Measurements from ENCODE around the gene GPR83.

Gene GPR83

DNA sequence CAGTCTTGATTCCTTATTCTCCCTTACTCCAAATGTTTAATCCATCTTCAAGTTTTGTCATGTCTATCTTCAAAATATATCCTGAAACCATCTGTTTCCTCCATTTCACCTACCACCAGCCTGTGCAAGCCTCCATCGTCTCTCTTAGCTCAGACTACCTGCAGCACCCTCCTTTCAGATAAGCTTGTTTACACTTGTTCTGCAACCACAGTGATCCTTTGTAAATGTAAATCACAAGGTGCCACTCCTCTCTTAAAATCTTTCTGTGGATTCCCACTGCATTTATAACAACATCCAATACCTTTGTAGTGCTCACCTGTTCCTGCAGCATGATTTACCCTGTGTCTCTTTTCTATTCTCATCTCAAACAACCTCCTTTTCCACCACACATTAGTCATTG lies 31.8 kb upstream of the GPR83 start:
- TF ChIP-seq, protein P1, sequence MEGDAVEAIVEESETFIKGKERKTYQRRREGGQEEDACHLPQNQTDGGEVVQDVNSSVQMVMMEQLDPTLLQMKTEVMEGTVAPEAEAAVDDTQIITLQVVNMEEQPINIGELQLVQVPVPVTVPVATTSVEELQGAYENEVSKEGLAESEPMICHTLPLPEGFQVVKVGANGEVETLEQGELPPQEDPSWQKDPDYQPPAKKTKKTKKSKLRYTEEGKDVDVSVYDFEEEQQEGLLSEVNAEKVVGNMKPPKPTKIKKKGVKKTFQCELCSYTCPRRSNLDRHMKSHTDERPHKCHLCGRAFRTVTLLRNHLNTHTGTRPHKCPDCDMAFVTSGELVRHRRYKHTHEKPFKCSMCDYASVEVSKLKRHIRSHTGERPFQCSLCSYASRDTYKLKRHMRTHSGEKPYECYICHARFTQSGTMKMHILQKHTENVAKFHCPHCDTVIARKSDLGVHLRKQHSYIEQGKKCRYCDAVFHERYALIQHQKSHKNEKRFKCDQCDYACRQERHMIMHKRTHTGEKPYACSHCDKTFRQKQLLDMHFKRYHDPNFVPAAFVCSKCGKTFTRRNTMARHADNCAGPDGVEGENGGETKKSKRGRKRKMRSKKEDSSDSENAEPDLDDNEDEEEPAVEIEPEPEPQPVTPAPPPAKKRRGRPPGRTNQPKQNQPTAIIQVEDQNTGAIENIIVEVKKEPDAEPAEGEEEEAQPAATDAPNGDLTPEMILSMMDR (IDR thresholded peaks at IDR 0.05; ENCODE audit: low read depth, low read length) = no peak
- no peak for DNase-seq (ENCODE audit: low read depth, low spot score)
- in situ Hi-C loops (cut with HindIII; ENCODE audit: low sequenced_read_pairs) = no loop called here
- no peak overlapping the region for H3K4me3 ChIP-seq (ENCODE audit: low read depth, low read length)

DNA sequence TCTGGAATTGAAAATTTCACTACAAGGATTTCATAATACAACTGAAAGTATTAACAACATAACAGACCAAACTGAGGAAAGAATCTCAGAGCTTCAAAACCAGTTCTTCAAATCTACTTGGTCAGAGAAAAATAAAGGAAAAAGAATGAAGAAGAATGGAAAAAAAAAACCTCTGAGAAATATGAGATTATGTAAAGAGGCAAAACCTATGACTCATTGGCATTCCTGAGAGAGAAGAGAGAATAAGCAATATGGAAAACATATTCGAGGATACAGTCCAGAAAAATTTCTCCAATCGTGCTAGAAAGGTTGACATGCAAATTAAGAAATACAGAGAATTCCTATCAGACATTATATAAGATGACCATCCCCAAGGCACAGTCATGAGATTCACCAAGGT lies 23.4 kb upstream of the GPR83 start:
- TF ChIP-seq, protein P1 (IDR thresholded peaks at IDR 0.05; ENCODE audit: low read depth, low read length) = no peak

DNA sequence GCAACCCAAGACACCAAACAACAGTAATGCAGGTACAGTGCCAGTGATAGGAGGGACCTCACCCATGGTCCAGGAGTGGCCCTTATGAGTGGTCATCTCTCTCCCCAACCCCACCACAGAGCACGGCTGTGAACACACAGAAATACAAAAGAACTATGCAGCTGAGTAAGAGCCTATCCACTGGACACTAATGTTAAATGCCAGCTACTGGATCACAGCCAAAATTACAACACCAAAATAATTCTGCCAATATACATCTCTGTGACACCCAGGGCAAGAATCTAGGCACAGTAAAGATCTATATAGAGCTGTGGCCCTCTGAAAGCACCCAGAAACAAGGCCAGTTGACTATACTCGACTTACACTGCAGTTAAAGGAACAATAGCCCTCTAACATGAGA lies 22.8 kb upstream of the GPR83 start:
- H3K4me3 ChIP-seq (ENCODE audit: low read depth, low read length) = no peak overlapping the region
- in situ Hi-C loops (cut with HindIII; ENCODE audit: low sequenced_read_pairs) = no loop called here
- DNase-seq (ENCODE audit: low read depth, low spot score) = no peak
- TF ChIP-seq, protein P1 (IDR thresholded peaks at IDR 0.05; ENCODE audit: low read depth, low read length) = no peak

More for the DNA sequence above, 23.4 kb upstream of the GPR83 start:
- no peak overlapping the region for H3K4me3 ChIP-seq (ENCODE audit: low read depth, low read length)
- in situ Hi-C loops (cut with HindIII; ENCODE audit: low sequenced_read_pairs) = no loop called here
- DNase-seq (ENCODE audit: low read depth, low spot score) = peak; percentile 5

DNA sequence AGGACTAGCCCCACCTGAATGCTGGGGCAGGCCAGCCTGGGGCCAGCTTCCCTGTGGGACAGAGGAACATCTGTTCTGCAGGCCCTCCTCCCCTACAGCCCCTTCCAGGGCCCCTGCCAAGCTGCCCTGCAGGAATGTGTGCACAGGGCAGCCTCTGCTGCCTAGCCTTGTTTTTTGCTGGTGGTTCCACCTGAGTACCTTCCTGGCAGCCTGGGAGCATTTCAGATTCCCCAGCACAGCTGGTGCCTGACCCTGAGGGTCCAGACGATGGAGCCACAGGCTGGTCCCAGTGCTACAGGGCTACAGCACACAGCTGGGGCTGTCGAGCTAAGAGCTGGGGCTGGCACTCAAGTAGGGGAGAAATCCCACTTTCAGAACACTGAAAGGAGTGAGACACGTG lies 22.3 kb upstream of the GPR83 start:
- H3K4me3 ChIP-seq (ENCODE audit: low read depth, low read length) = no peak overlapping the region
- DNase-seq (ENCODE audit: low read depth, low spot score) = no peak
- in situ Hi-C loops (cut with HindIII; ENCODE audit: low sequenced_read_pairs) = no loop called here
- TF ChIP-seq, protein P1 (IDR thresholded peaks at IDR 0.05; ENCODE audit: low read depth, low read length) = no peak

DNA sequence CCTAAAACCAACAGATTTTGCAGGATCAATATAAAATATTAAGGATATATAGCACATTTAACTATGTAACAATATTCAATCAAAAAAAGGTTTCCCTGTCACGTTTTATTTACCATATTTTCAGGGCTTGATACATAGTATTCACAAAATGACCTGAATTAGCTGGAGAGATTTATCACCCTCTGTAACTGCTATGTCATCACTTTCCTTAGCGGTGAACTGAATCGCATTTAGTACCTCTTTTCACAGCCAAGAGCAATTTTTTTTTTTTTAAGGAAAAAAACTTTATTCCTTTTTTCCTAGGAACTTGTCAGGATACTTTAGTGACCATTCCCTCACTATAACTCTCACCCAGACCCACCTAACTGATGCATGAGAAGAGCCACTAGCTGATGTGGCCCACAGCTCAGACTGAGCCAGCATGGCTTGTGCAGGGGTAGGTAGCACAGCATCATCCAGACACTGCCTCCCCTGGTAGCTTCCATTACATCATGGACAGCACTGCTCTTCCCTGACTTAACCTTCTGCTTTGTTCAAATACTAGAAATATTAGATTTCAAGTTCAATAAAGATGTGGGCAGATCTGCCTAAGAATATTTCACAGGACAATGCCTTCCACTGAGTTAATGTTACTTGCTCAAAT lies 17.0 kb upstream of the GPR83 start:
- TF ChIP-seq, protein P1 (IDR thresholded peaks at IDR 0.05; ENCODE audit: low read depth, low read length) = no peak
- no peak for DNase-seq (ENCODE audit: low read depth, low spot score)
- in situ Hi-C loops (cut with HindIII; ENCODE audit: low sequenced_read_pairs) = no loop called here

DNA sequence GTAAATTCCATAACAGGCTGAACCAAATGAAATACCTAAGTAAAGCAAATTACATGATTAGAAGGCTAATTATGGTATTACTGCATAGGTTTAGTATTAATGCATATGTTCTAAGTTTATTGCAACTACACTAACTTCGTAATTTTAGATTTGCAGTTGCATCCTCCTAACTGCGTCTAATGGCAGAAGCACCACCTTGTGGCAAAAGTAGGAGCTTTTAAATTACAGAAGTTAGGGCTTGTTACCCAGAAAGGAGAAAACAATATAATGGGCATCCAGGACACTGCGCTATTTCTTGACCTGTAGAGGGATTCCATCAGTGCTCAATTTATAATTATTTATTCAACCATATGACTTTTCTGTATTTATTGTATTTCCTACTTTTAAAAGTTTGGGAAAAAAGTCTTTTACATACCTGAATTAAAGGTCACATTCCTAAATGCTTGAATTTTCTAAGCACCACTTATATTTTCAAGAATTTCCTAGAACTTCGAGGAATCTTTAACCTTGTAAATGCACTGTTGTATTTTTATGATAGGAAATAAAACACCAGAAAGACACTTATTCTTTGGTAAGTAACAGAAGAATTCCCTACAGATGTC lies 16.3 kb upstream of the GPR83 start:
- H3K4me3 ChIP-seq (ENCODE audit: low read depth, low read length) = no peak overlapping the region
- DNase-seq (ENCODE audit: low read depth, low spot score) = peak; percentile 63
- in situ Hi-C loops (cut with HindIII; ENCODE audit: low sequenced_read_pairs) = no loop called here
- TF ChIP-seq, protein P1 (IDR thresholded peaks at IDR 0.05; ENCODE audit: low read depth, low read length) = peak; percentile 70

More for the DNA sequence above, 17.0 kb upstream of the GPR83 start:
- H3K4me3 ChIP-seq (ENCODE audit: low read depth, low read length) = no peak overlapping the region
